HG03520 (cell line): ENCODE data around the gene RUNX2.
"Not testable (repeated sequence)": the region's sequence is repeated elsewhere in the genome, so short reads cannot be mapped to it uniquely, and the experiment has no call there.

ENCODE experiments used
- ATAC-seq: cut with Tn5 transposase; IDR thresholded peaks from one replicate; pipeline ENCODE4 v1.9.1; 2021; ENCODE audit warnings: mild to moderate bottlenecking, moderate library complexity; ENCODE audit not compliant: unreplicated experiment

RUNX2 gene

GRCh38 chr6:45663251-45664221 is 335.4 kb downstream of the RUNX2 start:
- ATAC-seq = no peak

DNA sequence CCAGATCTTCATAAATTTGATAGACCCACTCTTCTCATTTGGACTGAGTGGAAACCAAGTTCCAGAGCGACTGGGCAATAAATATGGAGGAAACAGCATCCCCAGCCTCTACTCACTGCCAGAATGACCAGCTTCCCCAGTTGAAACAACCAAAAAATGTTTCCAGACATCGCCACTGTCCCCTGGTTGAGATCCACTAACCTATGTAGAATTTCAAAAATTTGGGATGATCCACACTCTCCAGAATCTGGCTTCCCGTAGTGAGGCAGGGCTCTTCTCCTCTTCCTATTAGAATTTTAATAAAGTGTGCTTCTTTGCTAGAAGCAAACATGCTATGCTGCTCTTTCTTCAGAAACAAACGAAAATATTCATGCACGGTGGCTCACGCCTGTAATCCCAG is 336.6 kb downstream of the RUNX2 start:
- ATAC-seq = no peak

DNA sequence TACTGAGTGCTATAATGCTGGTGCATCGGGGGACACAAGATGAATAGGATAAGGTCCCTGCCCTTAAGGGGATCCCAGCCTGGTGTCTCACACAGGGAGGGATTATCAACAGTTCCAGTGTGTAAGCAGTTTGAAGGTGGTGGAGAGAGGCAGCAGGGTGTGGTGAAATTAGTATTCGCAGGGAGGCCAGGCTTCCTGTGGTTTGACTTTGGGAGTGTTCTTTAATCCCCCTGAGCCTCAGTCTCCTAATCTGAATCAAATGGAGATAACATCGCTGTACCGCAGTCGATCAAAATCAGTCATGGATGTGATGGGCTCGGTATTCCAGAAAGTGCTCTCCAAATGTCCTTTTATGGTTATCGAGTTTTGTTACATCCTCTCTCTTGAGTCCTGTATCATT is 337.7 kb downstream of the RUNX2 start:
- no peak for ATAC-seq

GRCh38 chr6:45666846-45667245 is 338.7 kb downstream of the RUNX2 start:
- no peak for ATAC-seq

GRCh38 chr6:45667300-45667699 is 339.2 kb downstream of the RUNX2 start:
- no peak for ATAC-seq

GRCh38 chr6:45667766-45668165 is 339.6 kb downstream of the RUNX2 start:
- no peak for ATAC-seq

GRCh38 chr6:45668705-45669104 is 340.6 kb downstream of the RUNX2 start:
- ATAC-seq = no peak

GRCh38 chr6:45673167-45673566 is 345.0 kb downstream of the RUNX2 start:
- ATAC-seq = not testable (repeated sequence)

GRCh38 chr6:45675166-45675565 is 347.0 kb downstream of the RUNX2 start:
- ATAC-seq = not testable (repeated sequence)

GRCh38 chr6:45675634-45676033 is 347.5 kb downstream of the RUNX2 start:
- no peak for ATAC-seq

DNA sequence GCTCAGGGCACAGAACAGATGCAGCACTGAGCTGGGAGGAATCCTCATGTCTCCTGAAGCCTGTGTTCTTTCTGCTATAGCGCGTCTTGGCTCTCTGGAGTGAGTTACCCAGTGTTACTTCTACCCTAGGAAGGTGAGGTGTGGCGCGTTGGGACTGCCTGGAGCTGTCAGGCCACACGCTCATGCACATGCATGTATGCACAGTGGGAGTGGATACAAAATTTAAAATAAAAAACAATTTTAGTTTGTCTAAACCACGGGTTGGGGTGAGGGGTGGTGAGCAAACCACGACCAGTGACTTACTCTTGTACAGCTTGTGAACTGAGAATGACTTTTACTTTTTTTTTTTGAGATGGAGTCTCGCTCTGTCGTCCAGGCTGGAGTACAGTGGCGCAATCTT is 348.2 kb downstream of the RUNX2 start:
- no peak for ATAC-seq

GRCh38 chr6:45677381-45678284 is 349.5 kb downstream of the RUNX2 start:
- peak; percentile 51 for ATAC-seq

GRCh38 chr6:45678285-45678607 is 350.1 kb downstream of the RUNX2 start:
- ATAC-seq = no peak

GRCh38 chr6:45679163-45679562 is 351.0 kb downstream of the RUNX2 start:
- no peak for ATAC-seq

- no peak for ATAC-seq
Observed at GRCh38 chr6:45679631-45680030, 351.5 kb downstream of the RUNX2 start.

GRCh38 chr6:45681860-45682511 is 353.9 kb downstream of the RUNX2 start:
- peak; percentile 87 for ATAC-seq

DNA sequence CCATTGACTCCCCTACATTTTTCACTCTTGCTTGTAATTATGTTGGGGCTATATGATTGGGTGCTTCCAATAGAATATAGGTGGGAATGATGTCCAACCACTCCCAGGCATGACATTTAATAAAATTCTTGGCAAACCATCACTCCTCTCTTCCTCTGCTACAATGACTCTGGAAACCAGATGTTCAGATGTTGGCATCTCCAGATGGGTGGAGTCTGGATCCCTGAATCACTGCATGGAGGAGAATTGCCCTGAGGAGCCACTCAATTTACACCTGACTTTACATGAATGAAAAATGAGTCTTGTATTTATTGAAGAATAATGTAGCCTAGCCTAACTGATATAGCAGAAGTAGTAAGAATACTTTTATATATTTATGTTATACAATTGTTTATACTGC is 356.3 kb downstream of the RUNX2 start:
- no peak for ATAC-seq

- no peak for ATAC-seq
Observed at GRCh38 chr6:45685076-45685475, 356.9 kb downstream of the RUNX2 start.

DNA sequence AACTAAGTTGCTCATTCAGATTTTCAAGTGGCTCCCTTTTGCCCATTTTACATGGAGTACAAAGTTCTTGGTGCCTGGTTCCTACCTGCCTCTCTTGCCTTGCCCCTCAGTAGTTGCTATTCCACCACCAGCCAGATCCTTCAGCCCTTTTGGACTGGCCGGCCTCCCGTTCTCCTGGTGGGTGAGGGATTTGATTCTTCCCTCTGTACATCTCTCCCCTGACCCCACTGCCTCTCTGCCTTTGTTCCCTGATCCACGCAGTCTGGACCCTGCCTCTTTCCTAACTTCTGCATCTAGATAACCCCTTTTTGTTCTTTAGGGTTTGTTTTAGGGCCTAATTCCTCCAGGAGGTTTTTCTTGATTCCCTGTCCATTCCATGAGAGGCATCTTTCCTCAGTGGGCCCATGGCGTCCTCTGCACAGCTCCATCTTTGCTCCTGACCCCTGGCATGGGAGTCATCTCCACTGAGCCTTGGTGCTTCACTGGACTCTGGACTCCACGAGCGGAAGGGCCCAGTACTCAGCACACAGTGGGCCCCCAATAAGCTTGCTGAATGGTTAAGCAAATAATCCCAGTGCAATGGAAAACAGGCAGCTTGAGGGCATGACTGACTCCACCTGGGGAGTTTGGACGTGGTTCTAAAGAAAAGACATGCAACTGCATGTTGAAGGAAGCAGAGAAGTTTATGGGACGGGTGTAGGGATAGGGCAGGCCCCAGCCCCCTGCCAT is 358.9 kb downstream of the RUNX2 start:
- ATAC-seq = no peak

- ATAC-seq = peak; percentile 88
Observed at GRCh38 chr6:45687570-45687969, 359.4 kb downstream of the RUNX2 start.

DNA sequence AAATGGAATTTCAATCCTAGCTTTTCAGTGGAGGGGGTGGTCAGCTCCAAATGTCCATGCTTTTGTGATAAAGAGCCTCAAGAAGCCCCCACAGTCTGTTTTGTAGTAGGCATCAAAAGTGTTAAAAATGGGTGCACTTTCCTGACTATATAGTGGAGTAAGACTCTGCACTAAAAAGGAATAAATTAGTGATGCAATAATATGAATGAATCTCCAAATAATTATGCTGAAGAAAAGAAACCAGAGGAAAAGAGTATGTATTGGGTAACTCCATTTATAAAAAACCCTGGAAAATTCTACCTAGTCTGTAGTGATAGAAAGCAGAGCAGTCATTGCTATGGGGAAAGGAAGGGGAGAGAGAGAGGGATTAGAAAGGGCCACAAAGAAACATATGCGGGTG is 360.1 kb downstream of the RUNX2 start:
- ATAC-seq = no peak
